ENCODE data around the gene SF3B5.
"Not testable (repeated sequence)": the region's sequence is repeated elsewhere in the genome, so short reads cannot be mapped to it uniquely, and the experiment has no call there.

SF3B5 gene

GRCh38 chr6:144049386-144049785, 46.0 kb downstream of the SF3B5 start:
- no peak for TF ChIP-seq ZFX (IDR thresholded peaks at IDR 0.05)
- TF ChIP-seq, protein P1, sequence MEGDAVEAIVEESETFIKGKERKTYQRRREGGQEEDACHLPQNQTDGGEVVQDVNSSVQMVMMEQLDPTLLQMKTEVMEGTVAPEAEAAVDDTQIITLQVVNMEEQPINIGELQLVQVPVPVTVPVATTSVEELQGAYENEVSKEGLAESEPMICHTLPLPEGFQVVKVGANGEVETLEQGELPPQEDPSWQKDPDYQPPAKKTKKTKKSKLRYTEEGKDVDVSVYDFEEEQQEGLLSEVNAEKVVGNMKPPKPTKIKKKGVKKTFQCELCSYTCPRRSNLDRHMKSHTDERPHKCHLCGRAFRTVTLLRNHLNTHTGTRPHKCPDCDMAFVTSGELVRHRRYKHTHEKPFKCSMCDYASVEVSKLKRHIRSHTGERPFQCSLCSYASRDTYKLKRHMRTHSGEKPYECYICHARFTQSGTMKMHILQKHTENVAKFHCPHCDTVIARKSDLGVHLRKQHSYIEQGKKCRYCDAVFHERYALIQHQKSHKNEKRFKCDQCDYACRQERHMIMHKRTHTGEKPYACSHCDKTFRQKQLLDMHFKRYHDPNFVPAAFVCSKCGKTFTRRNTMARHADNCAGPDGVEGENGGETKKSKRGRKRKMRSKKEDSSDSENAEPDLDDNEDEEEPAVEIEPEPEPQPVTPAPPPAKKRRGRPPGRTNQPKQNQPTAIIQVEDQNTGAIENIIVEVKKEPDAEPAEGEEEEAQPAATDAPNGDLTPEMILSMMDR (conservative IDR thresholded peaks at IDR 0.05), result no peak
- H3K27ac ChIP-seq, result no peak overlapping the region

DNA sequence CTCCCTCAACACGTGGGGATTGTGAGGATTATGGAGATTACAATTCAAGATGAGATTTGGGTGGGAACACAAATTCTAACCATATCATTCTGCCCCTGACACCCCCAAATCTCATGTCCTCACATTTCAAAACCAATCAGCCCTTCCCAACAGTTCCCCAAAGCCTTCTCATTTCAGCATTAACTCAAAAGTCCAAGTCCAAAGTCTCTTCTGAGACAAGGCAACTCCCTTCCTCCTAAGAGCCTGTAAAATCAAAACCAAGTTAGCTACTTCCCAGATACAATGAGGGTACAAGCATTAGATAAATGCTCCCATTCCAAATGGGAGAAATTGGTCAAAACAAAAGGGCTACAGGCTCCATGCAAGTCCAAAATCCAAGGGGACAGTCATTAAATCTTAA, 47.7 kb downstream of the SF3B5 start:
- TF ChIP-seq, protein P1 (conservative IDR thresholded peaks at IDR 0.05), result no peak
- TF ChIP-seq ZFX (IDR thresholded peaks at IDR 0.05), result no peak
- H3K27ac ChIP-seq, result no peak overlapping the region

GRCh38 chr6:144046672-144047071, 48.7 kb downstream of the SF3B5 start:
- H3K27ac ChIP-seq, result not testable (repeated sequence)

DNA sequence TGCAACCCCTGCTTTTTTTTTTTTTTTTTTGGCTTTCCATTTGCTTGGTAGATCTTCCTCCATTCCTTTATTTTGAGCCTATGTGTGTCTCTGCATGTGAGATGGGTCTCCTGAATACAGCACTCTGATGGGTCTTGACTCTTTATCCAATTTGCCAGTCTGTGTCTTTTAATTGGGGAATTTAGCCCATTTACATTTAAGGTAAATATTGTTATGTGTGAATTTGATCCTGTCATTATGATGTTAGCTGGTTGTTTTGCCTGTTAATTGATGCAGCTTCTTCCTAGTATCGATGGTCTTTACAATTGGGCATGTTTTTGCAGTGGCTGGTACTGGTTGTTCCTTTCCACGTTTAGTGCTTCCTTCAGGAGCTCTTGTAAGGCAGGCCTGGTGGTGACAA, 50.4 kb downstream of the SF3B5 start:
- not testable (repeated sequence) for H3K27ac ChIP-seq
